H1 (cell line): Measurements from ENCODE around the gene C1orf21. TPM values are rescaled to one million over a fixed set of nuclear protein-coding genes. Genes with fewer than 3 reads are reported as not detected.
A peak's percentile ranks its signal among the peaks of the same experiment; 100 is the strongest.

Source experiments
- CHD7 ChIP-seq: fragments of 300-600 bp; sonication (generic); IDR thresholded peaks from 2 replicates; pipeline ENCODE4 v1.7.1; 2012; ENCODE audit warnings: low read length, moderate library complexity, mild to moderate bottlenecking, inconsistent platforms; ENCODE audit not compliant: insufficient replicate concordance
- KDM4A ChIP-seq: IDR thresholded peaks from one replicate; pipeline ENCODE4 v1.7.1; 2012; ENCODE audit warnings: low read depth, mild to moderate bottlenecking, moderate library complexity, low read length, inconsistent platforms; ENCODE audit not compliant: severe bottlenecking
- NRF1 ChIP-seq: IDR thresholded peaks from 2 replicates; pipeline ENCODE4 v1.6.1; 2011; ENCODE audit warnings: mild to moderate bottlenecking, low read depth, low read length, improper control_type of control experiment
- RAD21 ChIP-seq, 2 experiments: IDR thresholded peaks in 1 of 2; conservative IDR thresholded peaks in 1 of 2; 2 replicates each; pipeline ENCODE4 v1.6.1; 2011; ENCODE audit warnings: low read depth in 2 of 2, low read length in 2 of 2, improper control_type of control experiment in 1 of 2, inconsistent platforms in 1 of 2, mild to moderate bottlenecking in 1 of 2, moderate library complexity in 1 of 2
- SIN3A ChIP-seq, 2 experiments: IDR thresholded peaks in 1 of 2; conservative IDR thresholded peaks in 1 of 2; 2 replicates each; pipeline ENCODE4 v1.6.1; 2011 to 2012; ENCODE audit warnings: low read length in 2 of 2, improper control_type of control experiment in 1 of 2, low read depth in 1 of 2, mild to moderate bottlenecking in 1 of 2
- polyA plus RNA-seq, 7 experiments: library from polyadenylated mRNA; depleted of rRNA in 3 of 7; stranded (reverse) in 5 of 7; unstranded in 2 of 7; fragments of >200 nt in 5 of 7; fragments of 200-250 nt in 2 of 7; gene quantifications; 1 replicate in 5 of 7; 2 replicates in 1 of 7; 4 replicates in 1 of 7; pipeline versions ENCODE4 v1.2.1 to v1.2.3, GENCODE V29; 2011 to 2013; ENCODE audit warnings: missing spikeins in 2 of 7, mixed read lengths in 2 of 7
- total RNA-seq: library from RNA; stranded (reverse); fragmentation: NEBNext Ultra II Directional; extraction: Animal tissue kit (Norgen Biotek cat#: 25700); gene quantifications from 2 replicates; pipeline ENCODE4 v1.2.1, GENCODE V29; 2021

The C1orf21 gene
- total and polyA plus RNA-seq, 2 of the 8 experiments (the other 6 are each of a cell fraction or from before 2014, with no cell fraction given): 16.6 to 51.0 TPM

GRCh38 chr1:184563308-184563707, 176.5 kb downstream of the C1orf21 start (continued):
- TF ChIP-seq CHD7 (no peak), NRF1 (no peak), KDM4A (no peak), SIN3A (conservative IDR thresholded peaks at IDR 0.05 in 1 of 2, IDR thresholded peaks at IDR 0.05 in 1 of 2; ENCODE audit: low read depth in 1 of 2, low read length in 2 of 2) (no peak), RAD21 (IDR thresholded peaks at IDR 0.05 in 1 of 2, conservative IDR thresholded peaks at IDR 0.05 in 1 of 2; ENCODE audit: low read depth in 2 of 2, low read length in 2 of 2) (peak; percentile 45 to 51)
